ENCODE results near the gene FHAD1. TPM values are rescaled to one million over a fixed set of nuclear protein-coding genes. Genes with fewer than 3 reads are reported as not detected.
A peak's percentile ranks its signal among the peaks of the same experiment; 100 is the strongest.

FHAD1 gene
- total and polyA plus RNA-seq, 10 of the 15 experiments (the other 5 are each of a cell fraction or from before 2014, with no cell fraction given), result 0.09 to 1.0 (median 0.32) TPM; not detected in 2

DNA sequence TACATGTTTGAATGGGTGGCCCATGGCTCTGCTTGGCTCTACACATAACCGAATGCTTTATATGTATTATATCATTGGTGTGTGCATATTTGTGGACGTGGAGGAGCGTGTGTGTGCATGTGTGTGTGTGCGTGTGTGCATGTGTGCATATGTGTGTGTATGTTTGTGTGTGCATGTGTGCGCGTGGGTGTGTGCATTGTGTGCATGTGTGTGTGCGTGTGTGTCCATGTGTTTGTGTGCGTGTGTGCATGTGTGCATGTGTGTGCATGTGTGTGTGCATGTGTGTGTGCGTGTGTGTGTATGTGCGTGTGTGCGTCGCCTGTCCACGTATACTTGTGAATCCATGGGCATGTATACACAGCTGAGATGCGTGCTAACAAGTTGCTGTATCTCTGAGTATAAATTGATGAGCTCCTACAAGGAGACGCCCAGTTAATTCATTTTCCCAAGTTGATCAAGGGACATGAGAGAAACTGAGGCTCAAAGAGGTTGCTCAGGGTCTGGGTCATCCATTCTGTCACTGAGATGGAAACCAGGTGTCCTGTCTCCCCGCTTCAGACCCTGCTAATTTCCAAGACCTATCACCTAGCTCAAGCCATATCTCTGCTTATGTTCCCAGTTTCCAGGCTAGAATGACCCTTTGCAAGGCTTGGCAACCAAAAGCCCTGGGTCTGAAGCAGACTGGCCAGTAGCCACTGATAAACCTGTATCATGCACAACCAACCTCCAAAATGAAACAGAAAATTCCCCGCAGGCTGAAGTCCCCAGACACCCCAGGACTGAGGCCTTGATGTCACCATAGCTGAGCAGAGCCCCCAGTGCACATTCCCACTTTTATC, 188.4 kb downstream of the FHAD1 start (continued):
- TF ChIP-seq NKRF (conservative IDR thresholded peaks at IDR 0.05) (no peak), DPF2 (IDR thresholded peaks at IDR 0.05) (no peak), PML (IDR thresholded peaks at IDR 0.05; ENCODE audit: low read length) (no peak), NFYA (IDR thresholded peaks at IDR 0.05; ENCODE audit: borderline replicate concordance, low read depth, low read length) (no peak), SRF (IDR thresholded peaks at IDR 0.05; ENCODE audit: low read depth in 2 of 2, low read length in 2 of 2) (no peak), NFIC (IDR thresholded peaks at IDR 0.05; ENCODE audit: low read depth, low read length) (no peak), CEBPB (IDR thresholded peaks at IDR 0.05; ENCODE audit: borderline replicate concordance in 1 of 2, low read depth in 2 of 2, low read length in 2 of 2) (no peak), IKZF2 (IDR thresholded peaks at IDR 0.05) (no peak), TCF3 (IDR thresholded peaks at IDR 0.05; ENCODE audit: borderline replicate concordance, insufficient read depth, low read depth, low read length) (0 out of 2 replicates have a peak, but pooled peaks have one; percentile 31), NFYB (IDR thresholded peaks at IDR 0.05; ENCODE audit: insufficient read depth, low read depth, low read length) (no peak), SPI1 (IDR thresholded peaks at IDR 0.05; ENCODE audit: borderline replicate concordance, insufficient read depth, low read depth, low read length) (no peak), TARDBP (IDR thresholded peaks at IDR 0.05; ENCODE audit: borderline replicate concordance) (0 out of 2 replicates have a peak, but pooled peaks have one; percentile 45), NR2C2 (IDR thresholded peaks at IDR 0.05; ENCODE audit: borderline replicate concordance, control insufficient read depth, insufficient read length, low read depth) (no peak), ZNF274 (IDR thresholded peaks at IDR 0.05; ENCODE audit: insufficient read depth, insufficient read length) (no peak), SMAD5 (IDR thresholded peaks at IDR 0.05; ENCODE audit: low read depth) (no peak), SMARCA5 (IDR thresholded peaks at IDR 0.05) (no peak), RFX5 (IDR thresholded peaks at IDR 0.05; ENCODE audit: low read depth, low read length) (no peak), CBX3 (IDR thresholded peaks at IDR 0.05; ENCODE audit: borderline replicate concordance, low read depth) (no peak), MXI1 (IDR thresholded peaks at IDR 0.05; ENCODE audit: low read depth, low read length) (no peak), FOS (IDR thresholded peaks at IDR 0.05; ENCODE audit: borderline replicate concordance, extremely low read depth, insufficient read length) (no peak), TCF12 (IDR thresholded peaks at IDR 0.05; ENCODE audit: low read depth, low read length) (no peak), SIX5 (IDR thresholded peaks at IDR 0.05; ENCODE audit: low read depth, low read length, severe bottlenecking) (no peak)
- TF ChIP-seq, protein P1, sequence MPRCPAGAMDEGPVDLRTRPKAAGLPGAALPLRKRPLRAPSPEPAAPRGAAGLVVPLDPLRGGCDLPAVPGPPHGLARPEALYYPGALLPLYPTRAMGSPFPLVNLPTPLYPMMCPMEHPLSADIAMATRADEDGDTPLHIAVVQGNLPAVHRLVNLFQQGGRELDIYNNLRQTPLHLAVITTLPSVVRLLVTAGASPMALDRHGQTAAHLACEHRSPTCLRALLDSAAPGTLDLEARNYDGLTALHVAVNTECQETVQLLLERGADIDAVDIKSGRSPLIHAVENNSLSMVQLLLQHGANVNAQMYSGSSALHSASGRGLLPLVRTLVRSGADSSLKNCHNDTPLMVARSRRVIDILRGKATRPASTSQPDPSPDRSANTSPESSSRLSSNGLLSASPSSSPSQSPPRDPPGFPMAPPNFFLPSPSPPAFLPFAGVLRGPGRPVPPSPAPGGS (IDR thresholded peaks at IDR 0.05; ENCODE audit: borderline replicate concordance, insufficient read depth, low read depth, low read length, poor library complexity, severe bottlenecking), result peak; percentile 92
- TF ChIP-seq, protein P2, sequence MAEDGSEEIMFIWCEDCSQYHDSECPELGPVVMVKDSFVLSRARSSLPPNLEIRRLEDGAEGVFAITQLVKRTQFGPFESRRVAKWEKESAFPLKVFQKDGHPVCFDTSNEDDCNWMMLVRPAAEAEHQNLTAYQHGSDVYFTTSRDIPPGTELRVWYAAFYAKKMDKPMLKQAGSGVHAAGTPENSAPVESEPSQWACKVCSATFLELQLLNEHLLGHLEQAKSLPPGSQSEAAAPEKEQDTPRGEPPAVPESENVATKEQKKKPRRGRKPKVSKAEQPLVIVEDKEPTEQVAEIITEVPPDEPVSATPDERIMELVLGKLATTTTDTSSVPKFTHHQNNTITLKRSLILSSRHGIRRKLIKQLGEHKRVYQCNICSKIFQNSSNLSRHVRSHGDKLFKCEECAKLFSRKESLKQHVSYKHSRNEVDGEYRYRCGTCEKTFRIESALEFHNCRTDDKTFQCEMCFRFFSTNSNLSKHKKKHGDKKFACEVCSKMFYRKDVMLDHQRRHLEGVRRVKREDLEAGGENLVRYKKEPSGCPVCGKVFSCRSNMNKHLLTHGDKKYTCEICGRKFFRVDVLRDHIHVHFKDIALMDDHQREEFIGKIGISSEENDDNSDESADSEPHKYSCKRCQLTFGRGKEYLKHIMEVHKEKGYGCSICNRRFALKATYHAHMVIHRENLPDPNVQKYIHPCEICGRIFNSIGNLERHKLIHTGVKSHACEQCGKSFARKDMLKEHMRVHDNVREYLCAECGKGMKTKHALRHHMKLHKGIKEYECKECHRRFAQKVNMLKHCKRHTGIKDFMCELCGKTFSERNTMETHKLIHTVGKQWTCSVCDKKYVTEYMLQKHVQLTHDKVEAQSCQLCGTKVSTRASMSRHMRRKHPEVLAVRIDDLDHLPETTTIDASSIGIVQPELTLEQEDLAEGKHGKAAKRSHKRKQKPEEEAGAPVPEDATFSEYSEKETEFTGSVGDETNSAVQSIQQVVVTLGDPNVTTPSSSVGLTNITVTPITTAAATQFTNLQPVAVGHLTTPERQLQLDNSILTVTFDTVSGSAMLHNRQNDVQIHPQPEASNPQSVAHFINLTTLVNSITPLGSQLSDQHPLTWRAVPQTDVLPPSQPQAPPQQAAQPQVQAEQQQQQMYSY (CRISPR knock-in tag; IDR thresholded peaks at IDR 0.05), result no peak
